ENCODE results near the gene KIAA0513. TPM values are rescaled to one million over a fixed set of nuclear protein-coding genes. Genes with fewer than 3 reads are reported as not detected.

The KIAA0513 gene
- total and polyA plus RNA-seq, 2 of the 13 experiments (the other 11 are each of a cell fraction or from before 2014, with no cell fraction given): 1.8 TPM

- TF ChIP-seq FOXP1 (IDR thresholded peaks at IDR 0.05): no peak
- no peak for TF ChIP-seq FOXP1 (CRISPR knock-in tag; IDR thresholded peaks at IDR 0.05)
- TF ChIP-seq EHMT2 (IDR thresholded peaks at IDR 0.05; ENCODE audit: borderline replicate concordance, low read depth, low read length): no peak
- TF ChIP-seq SMARCC2 (IDR thresholded peaks at IDR 0.05): no peak
- no peak for TF ChIP-seq TEAD2 (CRISPR knock-in tag; IDR thresholded peaks at IDR 0.05)
- TF ChIP-seq NR3C1 (CRISPR knock-in tag; IDR thresholded peaks at IDR 0.05): no peak
- no peak; the same call in 1 of the 2 replicates for TF ChIP-seq ZBTB25 (CRISPR knock-in tag; IDR thresholded peaks at IDR 0.05)
- TF ChIP-seq ZBTB26 (CRISPR knock-in tag; IDR thresholded peaks at IDR 0.05; ENCODE audit: borderline replicate concordance): peak; percentile 48; the same call in 1 of the 2 replicates
- 0 out of 2 replicates have a peak, but pooled peaks have one; percentile 44 for TF ChIP-seq TSC22D2 (CRISPR knock-in tag; IDR thresholded peaks at IDR 0.05; ENCODE audit: borderline replicate concordance)
- peak; percentile 86; the same call in 1 of the 2 replicates for TF ChIP-seq ZBTB20 (CRISPR knock-in tag; IDR thresholded peaks at IDR 0.05; ENCODE audit: borderline replicate concordance, low read depth)
- TF ChIP-seq NFIB (CRISPR knock-in tag; IDR thresholded peaks at IDR 0.05; ENCODE audit: borderline replicate concordance): no peak
- TF ChIP-seq GMEB1 (CRISPR knock-in tag; IDR thresholded peaks at IDR 0.05; ENCODE audit: borderline replicate concordance): peak; percentile 29; the same call in 1 of the 2 replicates
- TF ChIP-seq ZBTB3 (CRISPR knock-in tag; IDR thresholded peaks at IDR 0.05; ENCODE audit: borderline replicate concordance, low read depth): no peak
- peak; percentile 99 for TF ChIP-seq ZNF687 (CRISPR knock-in tag; IDR thresholded peaks at IDR 0.05)
- peak; percentile 95 for TF ChIP-seq ZNF709 (CRISPR knock-in tag; IDR thresholded peaks at IDR 0.05)
- TF ChIP-seq TAF1 (CRISPR knock-in tag; IDR thresholded peaks at IDR 0.05): no peak
- TF ChIP-seq NR2C2 (CRISPR knock-in tag; IDR thresholded peaks at IDR 0.05; ENCODE audit: borderline replicate concordance): peak; percentile 63
- no peak for TF ChIP-seq ZNF432 (CRISPR knock-in tag; IDR thresholded peaks at IDR 0.05; ENCODE audit: borderline replicate concordance)
- no peak for TF ChIP-seq PRMT3 (CRISPR knock-in tag; IDR thresholded peaks at IDR 0.05; ENCODE audit: borderline replicate concordance, low read depth)
- peak; percentile 49; the same call in 1 of the 2 replicates for TF ChIP-seq RNF2 (conservative IDR thresholded peaks at IDR 0.05; ENCODE audit: low read depth)
- peak; percentile 62; the same call in 1 of the 2 replicates for TF ChIP-seq NKX3-1 (CRISPR knock-in tag; IDR thresholded peaks at IDR 0.05)
Observed at GRCh38 chr16:85055493-85056210, 28.1 kb downstream of the KIAA0513 start (continued).

Measured in HepG2 (cell line).